ENCODE data around the gene VSIR. TPM values are rescaled to one million over a fixed set of nuclear protein-coding genes. Genes with fewer than 3 reads are reported as not detected.

Gene VSIR
- total and polyA plus RNA-seq, 9 donors = 19.9 to 94.1 (median 57.2) TPM

- TF ChIP-seq POLR2A (IDR thresholded peaks at IDR 0.05) = no peak
- no peak for TF ChIP-seq CTCF (IDR thresholded peaks at IDR 0.05)
- TF ChIP-seq EP300 (IDR thresholded peaks at IDR 0.05) = no peak
- H3K27ac ChIP-seq = no peak overlapping the region
- intact Hi-C loops (cut with DNase I) = loop anchor here (5.0 to 10.0 kb wide), 4 partner anchors 309 to 394 kb away; partner anchors contain the start of genes CDH23 (in 1 of the 4) and SLC29A3 (in 1 of the 4)
- no peaks in the 10 kb centered on the region for H3K27me3 ChIP-seq
- no peak for DNase-seq
- H3K36me3 ChIP-seq = no peaks in the 10 kb centered on the region
- 93 to 94% (median 93%) methylated on average over 35 of the region's 35 CpGs for WGBS, 3 donors
- no peaks in the 10 kb centered on the region for H3K9me3 ChIP-seq
- no peak overlapping the region for H3K4me3 ChIP-seq
- H3K4me1 ChIP-seq (ENCODE audit: insufficient read depth) = no peaks in the 10 kb centered on the region
Observed at GRCh38 chr10:71706216-71707121, 66.9 kb downstream of the VSIR start.

GRCh38 chr10:71705582-71705981, 67.7 kb downstream of the VSIR start:
- WGBS, 3 donors = 79 to 97% (median 81%) methylated on average over 2 of the region's 2 CpGs
- no peaks in the 10 kb centered on the region for H3K27me3 ChIP-seq
- no peaks in the 10 kb centered on the region for H3K36me3 ChIP-seq
- H3K9me3 ChIP-seq = no peaks in the 10 kb centered on the region
- no peak overlapping the region for H3K27ac ChIP-seq
- no peak for DNase-seq
- H3K4me3 ChIP-seq = no peak overlapping the region
- TF ChIP-seq POLR2A (IDR thresholded peaks at IDR 0.05) = no peak
- TF ChIP-seq EP300 (IDR thresholded peaks at IDR 0.05) = no peak
- TF ChIP-seq CTCF (IDR thresholded peaks at IDR 0.05) = no peak
- intact Hi-C loops (cut with DNase I) = loop anchor here (5.0 to 10.0 kb wide), 4 partner anchors 308 to 393 kb away; partner anchors contain the start of genes CDH23 (in 1 of the 4) and SLC29A3 (in 1 of the 4)
- H3K4me1 ChIP-seq (ENCODE audit: insufficient read depth) = no peaks in the 10 kb centered on the region

- intact Hi-C loops (cut with DNase I) = loop anchor here (5.0 to 10.0 kb wide), 4 partner anchors 308 to 393 kb away; partner anchors contain the start of genes CDH23 (in 1 of the 4) and SLC29A3 (in 1 of the 4)
- WGBS, 3 donors = 96 to 100% (median 96%) methylated on average over 12 to 18 of the region's 18 CpGs
- TF ChIP-seq CTCF (IDR thresholded peaks at IDR 0.05) (no peak), EP300 (IDR thresholded peaks at IDR 0.05) (no peak), POLR2A (IDR thresholded peaks at IDR 0.05) (no peak)
Observed at GRCh38 chr10:71704816-71705215, 68.5 kb downstream of the VSIR start.

GRCh38 chr10:71703577-71703976, 69.7 kb downstream of the VSIR start:
- TF ChIP-seq CTCF (IDR thresholded peaks at IDR 0.05) (no peak), EP300 (IDR thresholded peaks at IDR 0.05) (no peak), POLR2A (IDR thresholded peaks at IDR 0.05) (no peak)
- no peaks in the 10 kb centered on the region for H3K4me1 ChIP-seq (ENCODE audit: insufficient read depth)
- no peak overlapping the region for H3K27ac ChIP-seq
- intact Hi-C loops (cut with DNase I) = loop anchor here in 1 of 4 donors (10.0 kb wide), 1 partner anchor 389 kb away; the partner anchor contains the start of gene SLC29A3
- DNase-seq = no peak
- no peaks in the 10 kb centered on the region for H3K27me3 ChIP-seq
- H3K4me3 ChIP-seq = no peak overlapping the region
- H3K36me3 ChIP-seq = no peaks in the 10 kb centered on the region
- 71 to 77% (median 74%) methylated on average over 11 of the region's 11 CpGs for WGBS, 3 donors
- H3K9me3 ChIP-seq = no peaks in the 10 kb centered on the region

More at GRCh38 chr10:71704816-71705215, 68.5 kb downstream of the VSIR start:
- Histone ChIP-seq H3K36me3 (no peaks in the 10 kb centered on the region), H3K4me3 (no peak overlapping the region), H3K4me1 (ENCODE audit: insufficient read depth) (no peaks in the 10 kb centered on the region), H3K27me3 (no peaks in the 10 kb centered on the region), H3K9me3 (no peaks in the 10 kb centered on the region), H3K27ac (no peak overlapping the region)
- DNase-seq = no peak
